Measurements from ENCODE around the gene OGDH.
"Not testable (repeated sequence)": the region's sequence is repeated elsewhere in the genome, so short reads cannot be mapped to it uniquely, and the experiment has no call there.

Gene OGDH

DNA sequence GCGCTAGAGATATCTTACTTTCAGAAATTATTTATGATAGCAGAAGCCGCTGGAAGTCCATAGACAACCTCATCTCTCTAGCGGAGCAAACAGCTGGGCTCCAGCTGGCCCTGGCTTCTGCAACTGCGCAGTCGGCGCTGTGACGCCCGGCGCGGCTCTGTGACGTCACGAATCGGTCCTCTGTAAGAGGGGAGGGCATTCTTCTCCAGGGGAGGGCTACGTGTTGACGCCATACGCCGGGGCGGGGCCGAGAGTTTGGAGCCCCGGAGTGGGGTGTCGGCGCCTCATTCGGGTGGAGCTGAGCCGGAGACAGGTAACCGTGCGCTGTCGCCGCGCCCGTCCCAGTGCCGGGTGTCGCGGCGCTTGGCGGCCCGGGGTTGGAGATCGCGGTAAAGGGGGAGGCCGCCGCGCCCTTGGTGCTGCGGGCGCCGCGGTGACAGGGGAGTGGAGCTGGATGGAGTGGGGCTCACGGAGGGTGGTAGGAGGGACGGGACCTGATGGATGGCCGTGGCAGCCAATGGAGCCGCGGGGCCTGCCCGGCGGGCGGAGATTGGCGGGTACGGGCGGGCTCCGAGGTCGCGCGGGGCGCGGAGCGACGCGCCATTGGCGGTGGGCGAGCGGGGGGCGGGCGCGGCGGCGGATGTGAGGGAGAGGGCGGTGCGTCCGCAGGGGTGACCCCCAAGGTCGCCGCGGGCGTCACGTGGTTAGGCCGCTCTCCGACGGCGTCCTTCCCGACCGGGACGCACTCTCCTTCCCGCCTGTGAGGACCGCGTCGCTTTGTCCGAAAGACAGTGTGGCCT is at the start of gene OGDH:
Gene OGDH (plus strand): TSS at position 287 of the 800 bp plus-strand sequence. CDS start 17,717 bp downstream, outside the sequence.
- peak; percentile 99 for DNase-seq

- DNase-seq = no peak
Measured at GRCh38 chr7:44557485-44557884, 48.9 kb upstream of the OGDH start.

GRCh38 chr7:44559485-44559884 is 46.9 kb upstream of the OGDH start:
- no peak for DNase-seq

DNA sequence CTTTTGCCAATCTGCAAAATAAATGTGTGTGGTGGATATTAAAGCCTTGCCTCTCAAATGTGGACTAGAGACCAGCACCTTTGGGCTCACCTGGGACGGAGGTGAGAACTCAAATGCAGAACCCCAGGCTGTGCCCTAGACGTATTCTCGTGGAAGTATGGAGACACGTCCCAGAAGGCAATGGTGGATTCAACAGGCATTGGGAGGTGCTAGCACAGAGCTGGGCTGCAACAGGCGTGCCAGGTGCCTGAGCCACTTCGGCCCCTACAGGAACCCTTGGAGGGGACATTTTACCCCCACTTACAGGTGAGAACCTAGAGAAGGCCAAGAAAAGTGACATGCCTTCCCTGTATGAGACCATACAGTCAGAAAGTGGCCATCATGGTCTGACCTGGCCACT is 44.9 kb upstream of the OGDH start:
- no peak for DNase-seq

- no peak for DNase-seq
Measured at GRCh38 chr7:44561962-44562621, 44.3 kb upstream of the OGDH start.

DNA sequence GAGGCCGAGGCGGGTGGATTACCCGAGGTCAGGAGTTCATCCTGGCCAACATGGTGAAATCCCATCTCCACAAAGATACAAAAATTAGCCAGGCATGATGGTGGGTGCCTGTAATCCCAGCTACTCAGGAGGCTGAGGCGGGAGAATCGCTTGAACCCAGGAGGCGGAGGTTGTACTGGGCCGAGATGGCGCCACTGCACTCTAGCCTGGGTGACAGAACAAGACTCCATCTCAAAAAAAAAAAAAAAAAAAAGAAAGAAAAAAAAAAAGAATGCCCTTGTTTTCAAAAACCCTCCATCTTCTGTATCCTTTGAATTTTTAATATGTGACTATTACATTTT is 43.8 kb upstream of the OGDH start:
- DNase-seq = not testable (repeated sequence)

DNA sequence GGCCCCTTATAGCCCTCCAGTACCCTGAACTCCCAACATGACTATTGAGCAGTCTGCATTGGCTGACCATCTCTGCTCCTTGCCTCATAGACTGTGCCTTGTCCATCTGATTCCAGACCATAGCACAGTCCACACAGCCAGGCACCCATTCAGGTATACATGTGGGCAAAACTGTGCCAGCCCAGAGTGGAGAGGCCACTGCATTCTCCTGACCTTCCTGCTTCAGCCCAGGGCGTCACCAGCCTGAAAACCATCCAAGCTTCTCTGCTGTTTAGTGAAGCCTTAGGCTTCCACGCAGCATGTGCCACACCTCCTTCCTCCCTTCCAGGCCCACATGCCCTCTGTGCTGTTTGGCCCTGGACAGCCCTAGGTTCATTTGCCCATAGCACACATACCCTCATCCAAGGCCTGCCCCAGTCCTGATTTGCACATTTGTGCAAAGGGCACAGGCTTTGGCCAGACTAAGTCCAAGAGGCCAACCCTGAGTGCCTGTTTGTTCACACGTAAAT is 43.2 kb upstream of the OGDH start:
- no peak for DNase-seq

DNA sequence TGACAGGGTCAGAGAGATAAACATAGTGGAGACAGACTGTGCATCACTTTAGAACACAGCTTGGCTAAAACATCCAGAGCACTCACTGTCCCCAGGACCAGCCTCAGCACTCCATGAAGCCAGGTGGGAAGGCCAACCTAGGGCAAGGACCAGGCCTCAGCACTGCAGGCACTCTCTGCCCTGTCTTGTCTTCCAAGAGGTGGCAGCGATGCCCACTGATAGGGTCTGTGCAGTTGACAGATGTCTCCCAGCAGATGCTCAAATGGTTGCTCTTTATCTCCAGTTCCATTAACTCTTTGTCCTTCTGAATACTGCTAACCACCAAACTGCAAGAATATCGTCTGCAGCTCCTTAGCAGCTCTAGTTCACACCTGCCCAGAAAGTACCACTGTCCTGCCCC is 41.8 kb upstream of the OGDH start:
- no peak for DNase-seq

DNA sequence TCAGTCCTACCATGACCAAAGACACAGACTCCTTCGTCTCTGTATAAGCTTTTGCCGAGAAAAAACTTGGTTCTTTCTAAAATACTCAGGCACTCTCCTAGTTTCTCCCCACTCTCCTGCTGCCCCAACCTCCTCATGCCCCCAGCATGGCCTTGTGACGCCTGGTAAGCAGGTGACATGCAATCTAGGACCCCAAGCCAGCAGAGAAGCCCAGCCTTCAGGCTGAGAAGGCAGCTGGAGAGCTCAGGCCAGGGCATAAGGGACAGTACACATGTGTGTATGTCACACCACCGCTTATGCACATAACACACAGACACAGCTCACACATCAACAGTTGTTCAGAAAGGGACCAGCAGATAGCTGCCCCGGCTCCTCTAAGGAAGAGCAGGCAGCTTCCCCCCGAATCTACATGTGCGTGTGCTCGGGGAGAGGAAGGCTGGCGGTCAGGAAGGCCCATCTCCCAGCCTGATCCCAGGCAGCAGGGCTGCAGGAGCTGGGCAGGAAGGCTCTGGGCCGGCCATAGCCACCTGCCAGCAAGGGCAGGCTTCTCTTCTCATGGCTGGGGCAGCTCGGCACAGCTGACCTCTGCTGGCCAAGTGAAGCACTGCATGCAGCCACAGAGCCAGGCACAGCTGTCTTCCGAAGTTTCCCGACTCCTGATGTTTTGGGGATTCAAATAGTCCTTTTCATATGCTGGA is 41.2 kb upstream of the OGDH start:
- peak; percentile 65 for DNase-seq

- DNase-seq = no peak
Measured at GRCh38 chr7:44565795-44566559, 40.5 kb upstream of the OGDH start.

GRCh38 chr7:44566680-44567079 is 39.7 kb upstream of the OGDH start:
- no peak for DNase-seq

- no peak for DNase-seq
Measured at GRCh38 chr7:44567884-44568283, 38.5 kb upstream of the OGDH start.

GRCh38 chr7:44568771-44569560 is 37.5 kb upstream of the OGDH start:
- DNase-seq = no peak

- DNase-seq = no peak
Measured at GRCh38 chr7:44569959-44570358, 36.5 kb upstream of the OGDH start.

DNA sequence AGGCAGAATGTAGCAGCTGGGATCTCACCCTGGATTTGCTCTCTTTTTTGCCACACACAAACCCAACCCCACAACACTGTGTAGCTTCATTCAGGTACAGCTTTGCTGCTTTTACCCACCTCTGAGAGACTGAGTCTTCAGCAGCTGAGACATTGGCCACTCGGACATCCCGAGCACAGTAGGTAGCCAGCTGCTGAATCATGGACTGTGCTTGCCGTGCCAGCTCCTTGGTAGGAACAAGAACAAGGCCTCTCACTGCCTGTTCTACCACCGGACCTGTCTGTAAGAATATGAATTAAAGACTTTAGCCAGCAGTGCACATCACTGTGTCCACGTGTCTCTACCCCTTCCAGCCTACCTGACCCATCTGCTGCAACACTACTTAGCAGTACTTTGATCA is 33.7 kb upstream of the OGDH start:
- DNase-seq = no peak

DNA sequence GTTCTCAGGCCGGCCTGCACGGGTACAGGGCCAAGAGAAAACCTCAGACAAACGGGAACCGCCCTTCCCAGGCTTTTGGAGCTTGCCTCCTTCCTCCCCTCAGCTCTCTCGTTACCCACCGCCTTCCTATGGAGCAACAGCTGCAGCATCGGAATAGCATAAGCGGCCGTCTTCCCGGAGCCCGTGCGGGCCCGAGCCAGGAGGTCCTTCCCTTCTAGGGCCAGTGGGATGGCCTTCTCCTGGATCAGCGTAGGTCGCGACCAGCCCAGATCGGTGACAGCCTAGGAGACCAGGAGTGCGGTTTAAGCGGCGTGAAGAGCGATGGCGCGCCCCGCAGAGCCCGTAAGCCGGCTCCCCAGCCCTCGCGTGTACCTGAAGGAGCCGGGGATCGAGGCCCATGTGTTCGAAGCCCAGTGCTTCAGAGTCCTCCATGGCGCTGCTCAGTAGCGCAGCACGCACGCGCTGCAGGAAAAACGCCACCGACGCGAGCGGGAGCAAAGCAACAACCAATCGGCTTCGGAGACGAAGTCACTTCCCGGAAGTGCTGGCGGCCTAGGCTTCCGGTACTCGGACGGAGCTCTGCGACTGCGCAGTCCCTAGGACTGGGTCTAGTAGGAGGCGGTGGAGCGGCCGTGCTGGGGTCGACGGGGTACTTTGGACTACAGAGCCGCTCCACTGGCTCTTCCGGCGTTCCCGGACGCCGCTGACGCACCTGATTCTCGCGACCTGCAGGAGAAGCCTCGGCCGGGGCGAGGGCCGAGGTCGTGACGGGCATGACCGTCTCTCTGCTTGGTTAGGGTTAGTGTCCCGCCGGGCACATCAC is 32.8 kb upstream of the OGDH start, which contains the start of gene DDX56:
Gene DDX56 (minus strand): TSS at position 445 of the 823 bp plus-strand sequence. CDS start 13 bp downstream, at position 432.
- DNase-seq = peak; percentile 93

DNA sequence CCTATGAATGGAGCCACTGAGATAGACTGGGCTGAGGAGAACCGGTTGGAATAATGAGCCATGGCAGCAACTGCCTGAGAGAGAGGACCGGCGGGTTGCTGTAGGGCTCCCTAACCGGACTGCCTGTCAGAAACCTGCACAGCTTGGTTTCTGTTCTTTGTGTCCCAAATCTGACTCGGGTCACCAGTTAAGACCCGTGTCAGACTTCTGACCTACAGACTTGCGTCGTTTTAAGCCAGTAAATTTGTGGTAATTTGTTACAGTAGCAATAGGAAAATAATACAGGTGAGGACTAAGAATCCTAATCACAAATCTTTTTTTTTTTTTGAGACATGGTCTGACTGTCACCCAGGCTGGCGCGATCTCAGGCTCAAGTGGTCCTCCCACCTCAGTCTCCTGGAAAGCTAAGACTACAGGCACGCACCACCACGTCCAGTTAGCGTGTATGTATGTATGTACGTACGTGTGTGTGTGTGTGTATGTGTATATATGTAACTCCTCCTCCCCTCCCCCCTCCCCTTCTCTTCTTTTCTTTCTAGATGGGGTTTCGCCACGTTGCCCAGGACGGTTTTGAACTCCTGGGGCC is 32.0 kb upstream of the OGDH start:
- no peak for DNase-seq

GRCh38 chr7:44575054-44575453 is 31.4 kb upstream of the OGDH start:
- DNase-seq = no peak

DNA sequence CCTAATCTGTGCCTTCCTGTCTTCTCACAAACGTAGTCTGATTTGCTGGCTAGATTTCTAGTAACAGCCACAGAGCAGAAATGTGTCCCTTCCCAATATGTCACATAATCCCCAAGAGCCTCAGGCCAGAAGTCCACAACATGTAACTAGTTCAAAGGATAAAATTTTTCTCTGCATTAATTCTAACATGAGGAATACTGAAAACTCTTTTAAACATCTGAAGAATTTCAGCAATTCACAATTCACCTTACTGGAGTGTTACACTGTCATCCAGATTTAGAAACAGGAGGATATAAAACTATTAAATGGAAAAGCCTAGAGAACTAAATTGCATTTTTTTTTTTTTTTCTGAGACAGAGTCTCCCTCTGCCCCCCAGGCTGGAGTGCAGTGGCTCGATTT is 30.2 kb upstream of the OGDH start:
- DNase-seq = no peak
